Measurements from ENCODE around the gene PDSS2. TPM values are rescaled to one million over a fixed set of nuclear protein-coding genes. Genes with fewer than 3 reads are reported as not detected.

PDSS2 gene
- total RNA-seq, 1 donor from 2014 or later: 15.6 TPM

Other genes starting within 250 kb of the PDSS2 start
- 15.6 TPM for gene SOBP, start 30.6 kb upstream of the PDSS2 start, total RNA-seq